HG03520 (cell line): Measurements from ENCODE around the gene KBTBD7.
A peak's percentile ranks its signal among the peaks of the same experiment; 100 is the strongest.
"Not testable (repeated sequence)": the region's sequence is repeated elsewhere in the genome, so short reads cannot be mapped to it uniquely, and the experiment has no call there.

Experiments
- ATAC-seq: cut with Tn5 transposase; IDR thresholded peaks from one replicate; pipeline ENCODE4 v1.9.1; 2021; ENCODE audit warnings: mild to moderate bottlenecking, moderate library complexity; ENCODE audit not compliant: unreplicated experiment

Gene KBTBD7

DNA sequence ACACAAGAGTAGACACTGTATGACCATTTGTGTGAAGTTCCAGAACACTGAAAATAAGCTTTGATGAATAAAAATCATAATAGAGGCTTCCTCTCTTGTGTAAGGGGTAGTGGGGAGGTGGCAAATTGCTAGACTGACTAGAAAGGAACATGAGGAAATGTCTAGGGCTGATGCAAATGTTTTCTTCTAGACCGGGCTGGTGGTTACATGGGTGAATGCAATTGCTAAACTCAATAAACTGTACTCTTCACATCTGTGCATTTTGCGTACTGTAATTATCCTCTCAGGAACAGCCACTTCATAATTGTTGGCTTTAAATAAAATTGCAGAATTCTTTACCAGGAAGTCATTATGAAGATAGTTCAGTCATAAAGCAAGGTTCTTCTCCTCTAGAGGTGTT lies 5.2 kb upstream of the KBTBD7 start:
- ATAC-seq = peak; percentile 45

DNA sequence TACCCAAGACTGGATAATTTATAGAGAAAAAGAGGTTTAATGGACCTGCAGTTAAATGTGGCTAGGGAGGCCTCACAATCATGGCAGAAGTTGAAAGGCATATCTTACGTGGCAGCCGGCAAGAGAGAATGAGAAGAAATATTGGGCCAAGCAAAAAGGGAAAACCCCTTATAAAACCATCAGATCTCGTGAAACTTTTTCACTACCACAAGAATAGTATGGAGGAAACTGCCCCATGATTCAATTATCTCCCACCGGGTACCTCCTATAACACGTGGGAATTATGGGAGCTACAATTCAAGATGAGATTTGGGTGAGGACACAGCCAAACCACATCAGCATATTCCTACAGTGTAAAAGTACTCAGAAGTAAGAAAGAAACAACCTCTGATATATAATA lies 4.7 kb upstream of the KBTBD7 start:
- no peak for ATAC-seq

DNA sequence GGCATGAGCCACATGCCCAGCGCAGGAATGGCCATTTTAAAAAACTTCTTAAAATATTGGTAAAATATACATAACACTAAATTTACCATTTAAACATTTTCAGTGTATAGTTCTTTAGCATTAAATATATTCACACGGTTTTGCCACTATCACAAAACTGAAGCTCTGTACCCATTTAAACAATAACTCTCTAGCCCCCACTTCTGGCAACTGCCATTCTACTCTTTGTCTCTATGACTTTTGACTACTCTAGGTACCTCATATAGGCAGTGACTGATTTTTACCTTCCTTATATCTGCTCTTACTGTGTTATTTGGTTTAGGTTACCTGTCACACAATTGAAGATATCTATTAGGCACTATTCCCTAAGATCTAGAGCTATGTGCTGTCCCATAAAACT lies 2.3 kb upstream of the KBTBD7 start:
- no peak for ATAC-seq

DNA sequence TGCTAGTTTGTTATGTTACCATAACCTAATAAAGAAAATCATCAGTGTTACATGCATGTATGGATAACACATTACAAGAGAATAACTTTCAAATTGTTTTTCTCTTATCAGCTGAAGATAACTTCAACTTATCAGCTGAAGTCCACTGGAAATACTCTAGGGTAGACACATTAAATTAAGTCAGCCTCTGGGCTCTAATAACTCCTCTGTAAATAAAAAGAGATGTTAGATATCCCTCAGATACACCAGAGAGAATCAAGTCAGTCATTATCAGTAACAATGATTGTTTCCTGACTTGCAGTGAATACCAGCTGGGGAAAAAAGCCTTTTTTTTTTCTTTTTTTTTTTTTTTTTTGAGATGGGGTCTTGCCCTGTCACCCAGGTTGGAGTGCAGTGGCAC lies 1.6 kb upstream of the KBTBD7 start:
- no peak for ATAC-seq

DNA sequence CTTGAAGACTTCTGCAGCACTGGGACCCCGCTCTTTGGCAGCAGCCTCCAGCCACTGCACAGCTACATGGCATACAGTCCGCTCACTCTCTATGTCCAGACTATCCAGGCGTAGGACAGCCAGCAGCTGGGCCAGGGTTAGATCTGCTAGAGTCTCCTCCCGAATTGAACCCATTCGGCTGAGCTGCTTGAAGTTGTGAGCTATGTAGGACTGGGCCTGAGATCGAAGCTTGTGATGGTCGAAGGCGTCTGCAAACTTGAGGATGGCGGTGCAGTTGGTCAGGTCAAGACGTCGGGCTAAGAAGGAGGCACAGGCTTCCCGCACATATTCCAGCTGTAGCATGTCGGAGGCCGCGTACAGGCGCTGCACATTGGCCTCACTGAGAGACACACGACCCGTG lies 900 bp downstream of the KBTBD7 start:
- ATAC-seq = no peak

DNA sequence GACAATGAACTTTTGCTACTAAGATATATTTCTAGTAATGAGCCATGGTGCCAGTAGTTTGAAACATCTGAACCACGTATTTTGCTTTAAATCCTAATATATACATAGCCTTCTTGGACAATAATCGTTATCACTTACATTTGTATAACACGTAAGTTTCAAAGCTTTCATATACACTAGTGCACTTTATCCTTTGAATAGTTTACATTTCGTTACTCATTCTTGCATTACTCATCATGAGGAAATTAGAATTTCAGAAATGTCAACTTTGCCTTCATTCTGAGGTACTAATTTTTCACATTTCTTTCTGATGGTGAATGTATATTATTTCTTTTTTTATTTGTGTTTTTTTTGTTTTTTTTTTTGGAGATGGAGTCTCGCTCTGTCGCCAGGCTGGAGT lies 5.8 kb downstream of the KBTBD7 start:
- ATAC-seq = no peak

DNA sequence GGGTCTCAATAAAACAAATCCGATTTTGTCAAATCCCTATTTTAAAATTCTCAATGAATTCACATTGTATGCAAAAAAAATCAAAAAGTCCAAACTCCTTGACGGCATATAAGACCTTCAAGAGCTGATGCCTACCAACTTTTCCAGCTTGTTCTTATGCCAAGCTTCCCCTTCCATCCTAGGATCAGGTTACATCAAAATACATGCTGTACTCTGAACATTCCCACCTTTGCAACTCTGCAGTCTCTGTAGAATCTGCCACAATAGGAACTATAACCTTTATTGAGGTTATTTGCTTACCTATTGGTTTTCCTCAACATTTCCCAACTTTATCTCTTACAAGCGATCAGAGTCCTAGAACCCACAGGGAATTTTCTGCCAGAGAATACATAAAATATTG lies 7.9 kb downstream of the KBTBD7 start:
- ATAC-seq = no peak

DNA sequence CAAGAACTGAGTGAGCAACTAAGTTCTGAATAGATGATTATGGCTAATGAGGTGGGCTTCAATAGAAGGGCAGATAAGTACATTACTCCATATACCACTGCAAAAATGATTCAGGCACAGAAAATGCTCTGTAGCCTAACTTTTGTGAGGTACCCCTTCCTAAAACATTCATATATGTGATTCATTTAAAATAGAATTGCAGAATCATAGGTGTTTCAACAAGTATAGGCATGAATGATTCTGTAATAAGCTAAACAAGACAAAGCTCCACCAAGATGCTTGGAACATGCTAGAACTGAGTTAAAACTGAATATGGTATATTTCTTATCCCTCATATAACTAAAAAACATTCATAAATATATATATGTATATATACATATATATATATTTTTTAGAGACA lies 12.1 kb downstream of the KBTBD7 start:
- no peak for ATAC-seq

DNA sequence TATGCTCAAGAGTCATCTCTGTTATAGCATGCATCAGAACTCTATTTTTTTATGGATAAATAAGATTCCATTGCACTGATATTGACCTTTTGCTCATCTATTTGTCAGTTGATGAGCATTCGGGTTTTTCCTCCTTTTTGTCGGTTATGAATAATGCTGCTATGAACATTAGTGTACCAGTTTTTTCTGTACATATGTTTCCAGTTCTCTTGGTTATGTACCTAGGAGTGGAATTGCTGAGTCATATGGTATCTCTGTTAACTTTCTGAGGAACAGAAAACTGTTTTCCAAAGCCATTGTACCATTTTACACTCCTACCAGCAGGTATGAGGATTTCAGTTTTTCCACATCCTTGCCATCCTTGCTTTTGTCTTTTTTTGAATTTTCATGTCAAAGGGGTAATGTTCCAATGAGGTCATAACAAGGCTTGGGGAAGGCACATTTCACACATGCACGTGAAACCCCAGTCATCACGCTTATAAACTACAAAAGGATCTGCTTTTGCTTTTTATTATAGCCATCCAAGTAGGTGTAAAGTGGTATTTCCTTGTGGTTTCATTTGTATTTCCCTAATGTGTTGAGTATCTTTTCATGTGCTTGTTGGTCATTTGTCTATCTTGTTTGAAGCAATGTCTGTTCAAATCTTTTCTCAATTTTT lies 14.6 kb downstream of the KBTBD7 start:
- no peak for ATAC-seq

DNA sequence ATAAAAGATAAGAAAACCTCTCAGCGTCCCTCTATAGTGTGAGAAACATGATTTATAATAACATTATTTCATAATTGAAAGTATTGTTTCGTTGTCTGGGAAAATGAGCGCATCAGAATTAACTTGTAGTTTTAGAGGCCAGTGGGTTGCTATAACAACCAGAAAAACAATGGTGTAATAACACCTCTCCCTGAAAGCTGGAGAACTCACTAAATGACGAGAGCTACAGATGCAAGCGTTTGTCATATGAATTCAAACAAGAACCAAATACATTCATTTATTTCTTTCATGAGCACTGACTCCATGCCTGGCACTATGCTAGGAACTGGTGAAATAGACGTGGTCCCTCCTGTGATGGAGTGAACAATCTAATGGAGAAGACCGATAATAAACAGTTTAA lies 16.3 kb downstream of the KBTBD7 start:
- ATAC-seq = no peak

DNA sequence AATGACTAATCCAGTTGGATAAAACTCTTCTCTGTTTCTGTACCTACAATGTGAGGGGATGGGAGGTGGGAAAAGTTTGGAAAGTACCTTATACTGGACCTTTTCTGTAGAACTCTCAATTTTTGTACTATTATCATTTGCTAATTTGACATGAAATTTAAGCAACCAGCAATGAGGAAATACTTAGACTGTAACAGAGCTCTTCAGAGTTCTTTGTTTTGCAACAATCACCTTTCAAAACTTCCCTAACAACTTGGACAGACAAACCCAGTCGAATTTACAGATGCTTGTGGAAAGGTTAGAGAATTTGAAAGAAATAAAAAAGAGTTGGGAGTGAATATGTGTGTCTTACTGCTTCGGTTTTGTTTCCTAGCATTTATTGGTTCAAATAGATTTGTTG lies 16.8 kb downstream of the KBTBD7 start:
- no peak for ATAC-seq

DNA sequence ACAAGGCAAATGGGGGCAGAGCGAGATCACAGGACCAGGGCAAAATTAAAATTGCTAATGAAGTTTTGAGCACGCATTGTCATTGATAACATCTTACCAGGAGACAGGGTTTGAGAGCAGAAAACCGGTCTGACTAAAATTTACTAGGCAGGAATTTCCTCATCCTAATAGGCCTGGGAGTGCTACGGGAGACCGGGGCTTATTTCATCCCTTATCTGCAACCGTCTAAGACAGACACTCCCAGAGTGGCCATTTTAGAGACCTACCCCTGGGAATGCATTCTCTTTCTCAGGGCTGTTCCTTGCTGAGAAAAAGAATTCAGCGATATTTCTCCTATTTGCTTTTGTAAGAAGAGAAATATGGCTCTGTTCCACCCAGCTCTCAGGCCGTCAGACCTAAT lies 18.8 kb downstream of the KBTBD7 start:
- not testable (repeated sequence) for ATAC-seq

DNA sequence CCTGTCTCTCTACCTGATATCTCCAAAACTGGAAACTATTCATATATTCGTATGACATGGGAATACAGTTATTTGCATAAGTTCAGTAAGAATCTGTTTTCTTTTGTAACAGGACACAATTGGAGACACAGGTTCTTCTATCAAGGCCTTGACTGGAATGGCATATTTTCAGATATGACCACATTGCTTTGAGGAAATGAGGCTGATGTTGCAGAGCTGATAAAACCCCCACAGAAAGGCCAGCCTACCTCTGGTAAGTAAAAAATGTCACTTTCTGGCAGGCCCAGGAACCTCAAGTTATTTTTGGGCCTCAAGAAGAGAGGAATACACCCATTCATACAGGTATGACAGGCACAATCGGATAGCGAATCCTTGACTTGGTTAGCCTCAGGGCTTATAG lies 32.2 kb downstream of the KBTBD7 start:
- no peak for ATAC-seq

DNA sequence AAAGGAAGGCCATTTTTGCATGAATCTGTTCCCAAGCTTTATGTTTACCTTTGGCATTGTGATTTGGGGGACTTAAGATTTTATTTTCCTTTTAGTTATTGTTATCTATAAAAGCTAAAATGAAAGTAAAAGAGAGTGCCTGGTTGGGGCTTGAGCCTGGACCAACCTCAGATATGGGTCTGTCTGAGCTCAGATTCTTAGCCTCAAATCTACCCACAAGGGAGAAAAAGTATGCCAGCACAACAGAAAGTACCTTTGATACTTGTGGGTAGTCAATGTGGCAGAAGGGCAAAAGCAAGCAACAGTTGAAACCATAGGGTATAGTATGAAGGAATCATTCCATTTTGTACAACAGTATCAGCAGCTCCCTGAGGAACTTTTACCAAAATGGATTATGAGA lies 35.2 kb downstream of the KBTBD7 start:
- ATAC-seq = no peak

DNA sequence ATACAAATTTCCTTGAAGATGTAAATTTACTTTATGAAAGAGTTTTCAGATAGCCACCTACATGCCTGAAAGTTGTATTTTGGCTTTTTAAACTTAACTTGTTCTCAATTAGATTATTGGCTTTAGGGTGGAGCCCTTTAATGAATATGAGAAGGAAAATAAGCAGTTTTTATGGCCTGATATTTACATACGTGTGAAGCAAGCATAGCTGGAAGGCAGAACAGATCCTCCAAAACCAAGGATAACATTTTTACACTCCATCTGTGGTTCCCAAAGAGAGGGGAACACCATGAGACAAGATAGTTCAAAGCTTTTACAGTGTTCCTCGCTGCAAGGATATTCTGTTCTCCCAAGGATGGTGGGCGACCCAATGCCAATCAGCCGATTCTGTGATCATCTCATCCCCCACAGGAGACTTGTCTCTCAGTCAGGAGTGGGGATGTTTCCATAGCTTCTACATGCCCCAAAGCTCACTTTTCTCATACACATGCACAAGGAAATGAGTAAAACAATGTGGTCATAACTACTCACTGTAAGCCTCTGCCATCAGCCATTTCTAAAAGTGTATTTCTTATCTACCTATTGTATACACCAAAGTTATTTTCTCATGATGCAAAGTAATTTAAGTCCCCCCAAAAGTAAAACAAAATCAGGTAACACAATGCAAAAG lies 37.2 kb downstream of the KBTBD7 start:
- ATAC-seq = no peak

DNA sequence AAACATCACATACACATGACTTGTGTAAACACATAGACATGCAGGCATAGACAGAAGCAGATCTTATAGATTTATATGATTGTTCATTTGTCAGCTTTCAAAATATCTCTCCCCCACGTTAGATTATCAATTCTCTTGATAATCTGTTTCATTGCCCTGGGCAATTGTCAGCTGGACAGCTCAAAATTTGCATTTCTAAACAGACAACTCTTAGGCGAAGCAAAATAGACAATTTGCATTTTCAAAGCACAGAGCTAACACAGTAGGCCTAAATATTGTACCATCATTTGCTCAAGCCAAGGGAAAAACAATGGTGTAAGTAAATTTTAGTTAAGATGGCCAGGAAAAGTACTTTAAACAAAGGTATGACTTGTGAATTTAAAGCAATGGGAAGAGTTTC lies 37.7 kb downstream of the KBTBD7 start:
- ATAC-seq = no peak

DNA sequence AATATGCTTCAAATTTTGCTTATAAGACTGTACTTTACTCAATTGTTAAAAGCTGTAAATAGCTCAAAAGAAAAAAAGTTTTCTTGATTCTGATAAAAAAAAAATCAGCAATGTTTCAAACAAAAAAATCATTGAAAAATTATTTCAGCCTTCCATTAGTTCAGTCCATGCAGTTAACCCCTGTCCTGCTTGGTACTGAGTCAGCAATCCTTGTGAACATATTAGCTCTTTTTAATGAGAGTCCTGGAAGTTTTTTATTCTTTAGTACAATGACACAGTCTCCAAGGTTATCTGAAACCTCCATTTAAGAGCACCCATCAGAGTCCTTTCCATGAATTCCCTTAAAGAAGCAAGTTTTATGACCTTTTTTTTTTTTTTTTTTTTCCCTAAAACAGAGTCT lies 40.3 kb downstream of the KBTBD7 start:
- ATAC-seq = no peak

DNA sequence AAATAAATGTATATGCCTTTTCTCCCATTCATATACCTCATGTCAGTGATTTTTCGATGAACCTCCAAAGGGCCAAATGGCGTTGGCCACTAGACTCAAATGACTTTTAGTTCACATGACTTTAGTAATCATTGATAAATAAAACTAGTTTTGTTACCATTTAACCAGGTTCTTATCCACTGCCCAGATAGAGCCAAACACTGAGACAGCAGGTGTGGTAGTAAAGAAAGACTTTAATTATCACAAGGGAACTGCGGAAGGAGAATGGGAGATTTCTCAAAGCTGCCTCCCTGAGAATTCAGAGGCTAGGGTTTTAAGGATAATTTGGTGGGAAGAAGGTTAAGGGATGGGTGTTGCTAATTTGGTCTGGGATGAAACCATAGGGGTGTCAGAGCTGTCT lies 42.4 kb downstream of the KBTBD7 start:
- ATAC-seq = no peak

DNA sequence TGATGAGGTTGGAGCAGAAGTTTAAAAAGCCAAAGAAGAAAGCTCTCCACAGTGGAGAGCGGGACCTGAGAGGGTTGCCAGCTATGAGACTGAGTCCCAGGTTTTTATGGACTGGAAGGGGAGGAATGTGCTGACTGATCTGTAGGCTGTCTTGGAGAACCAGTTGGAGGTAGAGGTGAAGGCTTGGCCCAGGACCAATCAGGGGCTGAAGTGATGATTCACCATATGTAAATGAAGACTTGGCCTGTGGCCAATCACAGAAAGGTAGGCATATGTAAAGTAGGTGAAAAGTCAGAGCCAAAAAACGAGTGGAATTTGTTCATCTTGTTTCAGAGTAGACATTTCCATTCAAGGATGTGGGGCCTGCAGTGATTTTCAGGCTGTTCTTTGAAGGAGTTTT lies 44.3 kb downstream of the KBTBD7 start:
- ATAC-seq = no peak

DNA sequence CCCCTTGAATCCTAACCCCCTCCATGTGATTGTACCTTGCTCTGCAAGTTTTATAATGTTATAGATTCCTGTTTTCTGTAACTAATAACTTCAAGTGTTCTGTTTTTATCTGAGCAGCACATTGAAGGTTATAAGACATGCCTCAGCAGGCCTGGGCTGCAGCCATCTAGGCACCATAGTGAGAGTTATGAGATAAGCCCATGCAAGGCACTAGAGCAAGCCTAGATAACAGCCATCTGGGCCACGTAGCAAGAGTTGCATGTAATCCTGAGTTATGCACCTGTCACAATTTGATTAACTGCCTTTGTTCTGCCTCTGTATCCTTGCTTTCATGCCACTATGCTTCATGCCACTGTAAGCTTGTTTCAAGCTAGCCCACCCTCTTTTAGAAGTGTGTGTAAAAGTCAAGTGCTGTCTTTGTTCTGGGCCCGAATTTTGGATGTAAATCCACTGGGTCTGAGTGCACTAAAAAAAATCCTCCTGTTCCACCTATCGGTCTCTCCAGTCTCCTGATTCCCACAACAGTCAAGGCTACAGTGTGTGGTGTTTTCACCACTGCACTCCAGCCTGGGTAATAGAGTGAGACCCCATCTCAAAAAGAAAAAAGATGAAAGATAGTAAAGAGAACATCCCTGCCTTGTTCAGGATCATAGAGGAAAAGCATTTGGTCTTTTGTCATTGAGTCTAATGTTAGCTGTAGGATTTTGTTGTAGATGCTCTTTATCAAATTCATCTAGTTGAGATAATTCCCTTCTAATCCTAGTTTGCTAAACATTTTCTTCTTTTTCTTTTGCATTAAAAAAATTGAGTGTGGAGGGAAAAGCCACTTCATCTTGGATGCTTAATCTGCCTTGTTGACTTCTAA lies 45.7 kb downstream of the KBTBD7 start:
- no peak for ATAC-seq

DNA sequence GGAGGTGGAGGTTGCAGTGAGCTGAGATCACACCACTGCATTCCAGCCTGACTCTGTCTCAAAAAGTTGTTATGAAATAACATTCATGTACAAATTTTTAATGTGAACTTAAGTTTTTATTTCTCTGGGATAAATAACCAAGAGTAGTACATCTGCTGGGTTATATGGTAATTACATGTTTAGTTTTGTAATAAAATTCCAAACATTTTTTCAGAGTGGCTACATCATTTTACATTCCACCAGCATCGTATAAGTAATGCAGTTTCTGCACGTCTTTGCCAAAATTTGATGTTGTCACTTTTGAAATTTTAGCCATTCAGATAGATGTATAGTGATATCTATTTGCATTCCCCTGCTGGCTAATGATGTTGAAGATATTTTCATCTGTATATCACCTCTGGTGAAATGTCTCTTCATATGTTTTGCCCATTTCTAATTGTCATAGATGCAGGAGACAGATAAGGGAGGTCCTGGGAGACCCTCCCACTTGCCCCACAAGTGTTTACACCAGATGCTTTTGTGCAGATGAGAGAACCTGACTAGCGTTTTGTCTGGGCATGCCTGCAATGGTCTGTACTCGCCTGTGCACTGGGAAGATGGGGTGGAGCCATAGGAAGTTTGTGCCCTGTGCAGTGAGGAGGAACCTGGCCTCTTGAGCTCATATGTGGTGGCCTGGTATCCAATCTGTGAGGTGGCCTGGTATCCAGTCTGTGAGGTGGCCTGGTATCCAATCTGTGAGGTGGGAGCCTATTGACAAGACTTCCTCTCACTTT lies 49.0 kb downstream of the KBTBD7 start:
- ATAC-seq = no peak
